ENCODE data around the gene ADAMTS8.

DNA sequence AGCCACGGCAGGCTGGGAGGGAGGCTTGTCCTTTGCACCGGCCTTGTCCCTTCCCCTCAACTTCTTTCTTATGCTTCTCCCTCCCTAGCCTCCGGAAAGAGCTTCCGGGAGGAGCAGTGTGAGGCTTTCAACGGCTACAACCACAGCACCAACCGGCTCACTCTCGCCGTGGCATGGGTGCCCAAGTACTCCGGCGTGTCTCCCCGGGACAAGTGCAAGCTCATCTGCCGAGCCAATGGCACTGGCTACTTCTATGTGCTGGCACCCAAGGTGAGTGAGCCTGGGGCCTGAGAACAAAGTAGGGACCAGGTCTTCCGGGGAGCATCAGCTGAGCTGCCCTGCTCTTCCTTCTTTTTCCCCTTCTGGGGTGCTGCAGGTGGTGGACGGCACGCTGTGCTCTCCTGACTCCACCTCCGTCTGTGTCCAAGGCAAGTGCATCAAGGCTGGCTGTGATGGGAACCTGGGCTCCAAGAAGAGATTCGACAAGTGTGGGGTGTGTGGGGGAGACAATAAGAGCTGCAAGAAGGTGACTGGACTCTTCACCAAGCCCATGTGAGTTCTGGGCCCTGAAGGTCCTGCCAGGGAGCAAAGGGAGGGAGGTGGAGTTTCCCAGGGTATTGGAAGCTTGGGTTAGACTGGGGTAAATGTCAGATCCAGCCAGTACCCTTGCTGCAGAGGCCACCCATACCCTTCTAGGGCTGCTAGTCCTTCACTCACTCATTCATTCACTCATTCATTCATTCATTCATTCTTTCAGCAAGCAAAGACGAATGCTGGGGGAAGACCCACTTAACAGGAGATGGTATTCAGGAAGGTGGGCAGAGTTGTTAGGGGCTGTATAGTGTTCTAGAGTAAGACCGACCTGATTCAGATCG, 42.7 kb upstream of the ADAMTS8 start:
- TF ChIP-seq YY1 (IDR thresholded peaks at IDR 0.05; ENCODE audit: extremely low read depth, insufficient replicate concordance, low read depth, low read length) (no peak), POLR2A (IDR thresholded peaks at IDR 0.05; ENCODE audit: borderline replicate concordance, extremely low read depth, insufficient read depth, insufficient read length) (no peak)
- TF ChIP-seq, protein P1, sequence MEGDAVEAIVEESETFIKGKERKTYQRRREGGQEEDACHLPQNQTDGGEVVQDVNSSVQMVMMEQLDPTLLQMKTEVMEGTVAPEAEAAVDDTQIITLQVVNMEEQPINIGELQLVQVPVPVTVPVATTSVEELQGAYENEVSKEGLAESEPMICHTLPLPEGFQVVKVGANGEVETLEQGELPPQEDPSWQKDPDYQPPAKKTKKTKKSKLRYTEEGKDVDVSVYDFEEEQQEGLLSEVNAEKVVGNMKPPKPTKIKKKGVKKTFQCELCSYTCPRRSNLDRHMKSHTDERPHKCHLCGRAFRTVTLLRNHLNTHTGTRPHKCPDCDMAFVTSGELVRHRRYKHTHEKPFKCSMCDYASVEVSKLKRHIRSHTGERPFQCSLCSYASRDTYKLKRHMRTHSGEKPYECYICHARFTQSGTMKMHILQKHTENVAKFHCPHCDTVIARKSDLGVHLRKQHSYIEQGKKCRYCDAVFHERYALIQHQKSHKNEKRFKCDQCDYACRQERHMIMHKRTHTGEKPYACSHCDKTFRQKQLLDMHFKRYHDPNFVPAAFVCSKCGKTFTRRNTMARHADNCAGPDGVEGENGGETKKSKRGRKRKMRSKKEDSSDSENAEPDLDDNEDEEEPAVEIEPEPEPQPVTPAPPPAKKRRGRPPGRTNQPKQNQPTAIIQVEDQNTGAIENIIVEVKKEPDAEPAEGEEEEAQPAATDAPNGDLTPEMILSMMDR (IDR thresholded peaks at IDR 0.05 in 2 of 3, conservative IDR thresholded peaks at IDR 0.05 in 1 of 3; ENCODE audit: borderline replicate concordance in 1 of 3, insufficient read depth in 1 of 3, low read depth in 2 of 3, low read length in 2 of 3), result no peak

All from HCT116 (cell line).